Neural cell (in vitro differentiated cells): ENCODE measurements around the gene MALRD1. TPM values are rescaled to one million over a fixed set of nuclear protein-coding genes. Genes with fewer than 3 reads are reported as not detected.

Experiments used
- H2AFZ ChIP-seq: fragments of 200-600, 300-800 bp; sonication (generic), shearing (Covaris generic); 2 replicates; pipeline ENCODE4 v1.6.0; 2014; ENCODE audit warnings: low read depth, mild to moderate bottlenecking, antibody characterized with exemption, low read length, moderate library complexity
- H3F3A ChIP-seq: fragments of 200-600 bp; shearing (Covaris generic); 2 replicates; pipeline ENCODE4 v1.6.1; 2016; ENCODE audit warnings: mild to moderate bottlenecking, moderate library complexity, mixed read lengths, antibody characterized with exemption, low read length; ENCODE audit not compliant: insufficient read depth, poor library complexity, severe bottlenecking
- H3K27ac ChIP-seq: fragments of 200-600, 300-800 bp; sonication (generic), shearing (Covaris generic); 2 replicates; pipeline ENCODE4 v1.5.1; 2014; ENCODE audit warnings: mild to moderate bottlenecking, low read length, moderate library complexity
- H3K27me3 ChIP-seq: fragments of 300-800, 200-600 bp; sonication (generic), shearing (Covaris generic); 2 replicates; pipeline ENCODE4 v1.6.0; 2014; ENCODE audit warnings: mild to moderate bottlenecking, low read depth, low read length, moderate library complexity; ENCODE audit not compliant: insufficient read depth
- H3K36me3 ChIP-seq: fragments of 300-800, 200-600 bp; sonication (generic), shearing (Covaris generic); 2 replicates; pipeline ENCODE4 v1.5.1; 2014; ENCODE audit warnings: mild to moderate bottlenecking, antibody characterized with exemption, low read length, moderate library complexity; ENCODE audit not compliant: insufficient read depth
- H3K4me2 ChIP-seq: fragments of 300-800, 200-600 bp; sonication (generic), shearing (Covaris generic); 2 replicates; pipeline ENCODE4 v1.6.0; 2014; ENCODE audit warnings: mild to moderate bottlenecking, low read length
- H3K4me3 ChIP-seq: fragments of 300-800, 200-600 bp; sonication (generic), shearing (Covaris generic); 2 replicates; pipeline ENCODE4 v1.5.1; 2014; ENCODE audit warnings: mild to moderate bottlenecking, low read length, moderate library complexity
- H3K79me2 ChIP-seq: fragments of 200-600 bp; shearing (Covaris generic); replicated peaks from 2 replicates; pipeline ENCODE4 v1.6.0; 2014; ENCODE audit warnings: mild to moderate bottlenecking, low read length, moderate library complexity; ENCODE audit not compliant: insufficient read depth
- H3K9ac ChIP-seq: fragments of 300-800, 200-600 bp; sonication (generic), shearing (Covaris generic); 2 replicates; pipeline ENCODE4 v1.6.1; 2016; ENCODE audit warnings: mild to moderate bottlenecking, low read length, mixed read lengths
- H3K9me2 ChIP-seq: fragments of 200-600 bp; shearing (Covaris generic); 2 replicates; pipeline ENCODE4 v1.6.1; 2016; ENCODE audit warnings: mild to moderate bottlenecking, low read length, mixed read lengths; ENCODE audit not compliant: insufficient read depth
- H3K9me3 ChIP-seq: fragments of 200-600, 300-800 bp; sonication (generic), shearing (Covaris generic); 2 replicates; pipeline ENCODE4 v1.6.1; 2016; ENCODE audit warnings: mild to moderate bottlenecking, mixed run types, low read length, moderate library complexity, mixed read lengths
- H4K20me1 ChIP-seq: fragments of 200-600 bp; shearing (Covaris generic); 2 replicates; pipeline ENCODE4 v1.6.1; 2016; ENCODE audit warnings: mild to moderate bottlenecking, mixed run types; ENCODE audit not compliant: insufficient read depth
- EP300 ChIP-seq: fragments of 450-650 bp; conservative IDR thresholded peaks from 2 replicates; pipeline ENCODE4 v1.6.1; 2014; ENCODE audit warnings: antibody characterized with exemption, mild to moderate bottlenecking, moderate library complexity; ENCODE audit not compliant: poor library complexity, severe bottlenecking
- EZH2 ChIP-seq: fragments of 200-600, 300-800 bp; shearing (Covaris generic), sonication (generic); IDR thresholded peaks from 2 replicates; pipeline ENCODE4 v1.6.1; 2014; ENCODE audit warnings: antibody characterized with exemption, low read length, borderline replicate concordance, mild to moderate bottlenecking; ENCODE audit not compliant: insufficient read depth, poor library complexity, severe bottlenecking
- MXI1 ChIP-seq: fragments of 450-650 bp; conservative IDR thresholded peaks from 2 replicates; pipeline ENCODE4 v1.6.1; 2014; ENCODE audit warnings: antibody characterized with exemption, mild to moderate bottlenecking; ENCODE audit not compliant: poor library complexity, severe bottlenecking
- POLR2AphosphoS5 ChIP-seq: IDR thresholded peaks from 2 replicates; pipeline ENCODE4 v1.6.1; 2012
- RAD21 ChIP-seq: fragments of 450-650 bp; conservative IDR thresholded peaks from 2 replicates; pipeline ENCODE4 v1.6.1; 2014; ENCODE audit warnings: antibody characterized with exemption, mild to moderate bottlenecking, moderate library complexity
- SMC3 ChIP-seq: fragments of 450-650 bp; conservative IDR thresholded peaks from 2 replicates; pipeline ENCODE4 v1.6.1; 2014; ENCODE audit warnings: antibody characterized with exemption, mild to moderate bottlenecking, moderate library complexity; ENCODE audit not compliant: poor library complexity
- TAF1 ChIP-seq: IDR thresholded peaks from 2 replicates; pipeline ENCODE4 v1.6.1; 2012; ENCODE audit warnings: low read depth
- polyA plus RNA-seq: library from polyadenylated mRNA; depleted of rRNA; stranded (reverse); fragments of >200 nt; gene quantifications from 2 replicates; pipeline ENCODE4 v1.2.3, GENCODE V29; 2014
- small RNA-seq, 3 experiments: library from RNA; depleted of rRNA; stranded (forward); fragments of <200 nt; gene quantifications; one replicate each; pipeline ENCODE3, GENCODE V24; 2012
- TF ChIP-seq, protein P1 (sequence below): fragments of 450-650 bp; IDR thresholded peaks from 2 replicates; pipeline ENCODE4 v1.5.1; 2014; ENCODE audit warnings: antibody characterized with exemption, mild to moderate bottlenecking, moderate library complexity; ENCODE audit not compliant: poor library complexity, severe bottlenecking
- TF ChIP-seq, protein P2 (sequence below): IDR thresholded peaks from 2 replicates; pipeline ENCODE4 v1.6.1; 2012; ENCODE audit warnings: borderline replicate concordance

Gene MALRD1
- polyA plus RNA-seq, 1 donor from 2014 or later, result 0.21 TPM

DNA sequence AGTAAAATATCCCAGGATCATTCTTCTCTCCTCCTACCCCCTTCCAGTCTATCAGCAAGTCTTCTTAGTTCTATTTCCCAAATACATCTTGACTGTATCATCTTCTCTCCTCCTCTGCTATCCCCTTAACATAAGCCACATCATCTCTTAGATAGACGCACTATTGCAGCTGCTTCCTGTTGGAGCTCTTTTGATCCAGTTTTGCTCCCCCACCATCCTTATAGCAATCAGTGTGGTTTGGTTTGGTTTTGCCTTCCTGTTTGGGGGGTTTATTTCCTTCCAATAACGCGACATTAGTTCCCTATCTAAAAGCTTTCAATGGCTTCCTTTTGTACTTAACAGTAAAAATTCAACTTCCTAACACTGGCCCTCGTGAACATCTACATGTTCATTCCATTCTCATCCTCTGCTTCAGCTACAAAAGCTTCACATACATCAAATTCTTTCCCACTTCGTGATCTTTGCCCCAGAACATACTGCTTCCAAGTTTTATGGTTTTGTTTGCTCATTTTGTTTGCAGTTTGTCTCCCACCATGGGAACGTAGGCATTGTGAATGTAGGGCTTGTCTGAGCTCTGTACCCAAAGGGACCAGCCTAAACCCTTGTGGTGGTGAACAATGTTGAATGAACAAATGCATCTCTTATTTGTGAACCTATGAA lies 734.0 kb downstream of the MALRD1 start:
- H3K27me3 ChIP-seq, result no peaks in the 10 kb centered on the region
- H3K4me2 ChIP-seq, result no peak overlapping the region
- H3K9me3 ChIP-seq, result no peaks in the 10 kb centered on the region
- H3F3A ChIP-seq, result no peaks in the 10 kb centered on the region
- no peaks in the 10 kb centered on the region for H4K20me1 ChIP-seq
- no peak overlapping the region for H3K9ac ChIP-seq
- no peak overlapping the region for H3K27ac ChIP-seq
- H2AFZ ChIP-seq, result no peak overlapping the region
- TF ChIP-seq MXI1 (no peak), EZH2 (no peak), SMC3 (no peak), POLR2AphosphoS5 (no peak), RAD21 (no peak), EP300 (no peak), TAF1 (no peak)
- TF ChIP-seq, protein P1, sequence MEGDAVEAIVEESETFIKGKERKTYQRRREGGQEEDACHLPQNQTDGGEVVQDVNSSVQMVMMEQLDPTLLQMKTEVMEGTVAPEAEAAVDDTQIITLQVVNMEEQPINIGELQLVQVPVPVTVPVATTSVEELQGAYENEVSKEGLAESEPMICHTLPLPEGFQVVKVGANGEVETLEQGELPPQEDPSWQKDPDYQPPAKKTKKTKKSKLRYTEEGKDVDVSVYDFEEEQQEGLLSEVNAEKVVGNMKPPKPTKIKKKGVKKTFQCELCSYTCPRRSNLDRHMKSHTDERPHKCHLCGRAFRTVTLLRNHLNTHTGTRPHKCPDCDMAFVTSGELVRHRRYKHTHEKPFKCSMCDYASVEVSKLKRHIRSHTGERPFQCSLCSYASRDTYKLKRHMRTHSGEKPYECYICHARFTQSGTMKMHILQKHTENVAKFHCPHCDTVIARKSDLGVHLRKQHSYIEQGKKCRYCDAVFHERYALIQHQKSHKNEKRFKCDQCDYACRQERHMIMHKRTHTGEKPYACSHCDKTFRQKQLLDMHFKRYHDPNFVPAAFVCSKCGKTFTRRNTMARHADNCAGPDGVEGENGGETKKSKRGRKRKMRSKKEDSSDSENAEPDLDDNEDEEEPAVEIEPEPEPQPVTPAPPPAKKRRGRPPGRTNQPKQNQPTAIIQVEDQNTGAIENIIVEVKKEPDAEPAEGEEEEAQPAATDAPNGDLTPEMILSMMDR, result no peak
- TF ChIP-seq, protein P2, sequence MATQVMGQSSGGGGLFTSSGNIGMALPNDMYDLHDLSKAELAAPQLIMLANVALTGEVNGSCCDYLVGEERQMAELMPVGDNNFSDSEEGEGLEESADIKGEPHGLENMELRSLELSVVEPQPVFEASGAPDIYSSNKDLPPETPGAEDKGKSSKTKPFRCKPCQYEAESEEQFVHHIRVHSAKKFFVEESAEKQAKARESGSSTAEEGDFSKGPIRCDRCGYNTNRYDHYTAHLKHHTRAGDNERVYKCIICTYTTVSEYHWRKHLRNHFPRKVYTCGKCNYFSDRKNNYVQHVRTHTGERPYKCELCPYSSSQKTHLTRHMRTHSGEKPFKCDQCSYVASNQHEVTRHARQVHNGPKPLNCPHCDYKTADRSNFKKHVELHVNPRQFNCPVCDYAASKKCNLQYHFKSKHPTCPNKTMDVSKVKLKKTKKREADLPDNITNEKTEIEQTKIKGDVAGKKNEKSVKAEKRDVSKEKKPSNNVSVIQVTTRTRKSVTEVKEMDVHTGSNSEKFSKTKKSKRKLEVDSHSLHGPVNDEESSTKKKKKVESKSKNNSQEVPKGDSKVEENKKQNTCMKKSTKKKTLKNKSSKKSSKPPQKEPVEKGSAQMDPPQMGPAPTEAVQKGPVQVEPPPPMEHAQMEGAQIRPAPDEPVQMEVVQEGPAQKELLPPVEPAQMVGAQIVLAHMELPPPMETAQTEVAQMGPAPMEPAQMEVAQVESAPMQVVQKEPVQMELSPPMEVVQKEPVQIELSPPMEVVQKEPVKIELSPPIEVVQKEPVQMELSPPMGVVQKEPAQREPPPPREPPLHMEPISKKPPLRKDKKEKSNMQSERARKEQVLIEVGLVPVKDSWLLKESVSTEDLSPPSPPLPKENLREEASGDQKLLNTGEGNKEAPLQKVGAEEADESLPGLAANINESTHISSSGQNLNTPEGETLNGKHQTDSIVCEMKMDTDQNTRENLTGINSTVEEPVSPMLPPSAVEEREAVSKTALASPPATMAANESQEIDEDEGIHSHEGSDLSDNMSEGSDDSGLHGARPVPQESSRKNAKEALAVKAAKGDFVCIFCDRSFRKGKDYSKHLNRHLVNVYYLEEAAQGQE, result no peak
- no peak overlapping the region for H3K4me3 ChIP-seq
- H3K36me3 ChIP-seq, result no peaks in the 10 kb centered on the region
- no peaks in the 10 kb centered on the region for H3K79me2 ChIP-seq
- H3K9me2 ChIP-seq, result no peaks in the 10 kb centered on the region

DNA sequence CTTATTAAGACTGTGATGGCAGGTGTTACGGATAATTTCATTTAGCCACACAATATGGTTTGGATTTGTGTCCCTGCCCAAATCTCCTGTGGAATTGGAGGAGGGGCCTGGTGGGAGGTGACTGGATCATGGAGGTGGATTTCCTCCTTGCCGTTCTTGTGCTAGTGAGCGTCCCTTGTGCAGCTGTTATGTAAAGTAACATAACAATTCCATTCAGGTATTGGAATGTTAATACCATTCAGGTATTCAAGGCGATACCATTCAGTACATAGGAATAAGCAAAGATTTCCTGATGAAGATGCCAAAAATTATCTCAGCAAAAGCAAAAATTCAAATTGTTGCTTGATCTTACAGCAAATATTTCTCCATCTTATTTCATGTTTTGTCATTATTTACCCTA lies 735.1 kb downstream of the MALRD1 start:
- H3K27me3 ChIP-seq, result no peaks in the 10 kb centered on the region
- no peaks in the 10 kb centered on the region for H3K9me3 ChIP-seq
- TF ChIP-seq POLR2AphosphoS5, result no peak
- no peak for TF ChIP-seq TAF1
- TF ChIP-seq RAD21, result no peak
- TF ChIP-seq, protein P2, result no peak
- no peaks in the 10 kb centered on the region for H3K36me3 ChIP-seq
- H3K9ac ChIP-seq, result no peak overlapping the region
- H2AFZ ChIP-seq, result no peak overlapping the region
- no peak overlapping the region for H3K27ac ChIP-seq
- H3K79me2 ChIP-seq, result no peaks in the 10 kb centered on the region
- no peaks in the 10 kb centered on the region for H3K9me2 ChIP-seq
- H3F3A ChIP-seq, result no peaks in the 10 kb centered on the region
- H3K4me2 ChIP-seq, result no peak overlapping the region
- H4K20me1 ChIP-seq, result no peaks in the 10 kb centered on the region
- H3K4me3 ChIP-seq, result no peak overlapping the region

Small RNA genes within 50 kb of the gene (small RNA-seq; reads per million reads assigned to genes)
- 0 reads per million in 3 experiments for gene AL354695.1
- 0 reads per million in 3 experiments for gene HMGN1P20
- gene RF00012, result 0 to 0.41 (median 0.10) reads per million in 3 experiments
- 0.45 to 0.90 (median 0.72) reads per million in 3 experiments for gene RNA5SP303
